ENCODE results near the gene FAM20A.
"Not testable (repeated sequence)": the region's sequence is repeated elsewhere in the genome, so short reads cannot be mapped to it uniquely, and the experiment has no call there.

Gene FAM20A

DNA sequence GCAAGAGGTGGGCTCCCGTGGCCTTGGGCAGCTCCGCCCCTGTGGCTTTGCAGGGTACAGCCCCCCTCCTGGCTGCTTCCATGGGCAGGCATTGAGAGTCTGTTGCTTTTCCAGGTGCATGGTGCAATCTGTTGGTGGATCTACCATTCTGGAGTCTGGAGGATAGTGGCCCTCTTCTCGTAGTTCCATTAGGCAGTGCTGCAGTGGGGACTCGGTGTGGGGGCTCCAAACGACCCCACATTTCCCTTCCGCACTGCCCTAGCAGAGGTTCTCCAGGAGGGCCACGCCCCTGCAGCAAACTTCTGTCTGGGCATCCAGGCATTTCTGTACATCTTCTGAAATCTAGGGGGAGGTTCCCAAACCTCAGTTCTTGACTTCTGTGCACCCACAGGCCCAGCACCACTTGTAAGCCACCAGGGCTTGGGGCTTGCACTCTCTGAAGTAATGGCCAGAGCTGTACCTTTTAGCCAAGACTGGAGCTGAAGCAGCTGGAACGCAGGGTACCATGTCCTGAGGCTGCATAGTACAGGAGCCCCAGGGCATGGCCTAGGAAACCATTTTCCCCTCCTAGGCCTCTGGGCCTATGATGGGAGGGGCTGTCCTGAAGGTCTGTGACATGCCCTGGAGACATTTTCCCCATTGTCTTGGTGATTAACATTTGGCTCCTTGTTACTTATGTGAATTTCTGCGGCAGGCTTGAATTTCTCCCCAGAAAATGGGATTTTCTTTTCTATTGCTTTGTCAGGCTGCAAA, 82.9 kb downstream of the FAM20A start:
- DNase-seq = no peak

GRCh38 chr17:68517605-68518004, 83.6 kb downstream of the FAM20A start:
- DNase-seq = not testable (repeated sequence)

GRCh38 chr17:68516732-68517131, 84.4 kb downstream of the FAM20A start:
- no peak for DNase-seq

DNA sequence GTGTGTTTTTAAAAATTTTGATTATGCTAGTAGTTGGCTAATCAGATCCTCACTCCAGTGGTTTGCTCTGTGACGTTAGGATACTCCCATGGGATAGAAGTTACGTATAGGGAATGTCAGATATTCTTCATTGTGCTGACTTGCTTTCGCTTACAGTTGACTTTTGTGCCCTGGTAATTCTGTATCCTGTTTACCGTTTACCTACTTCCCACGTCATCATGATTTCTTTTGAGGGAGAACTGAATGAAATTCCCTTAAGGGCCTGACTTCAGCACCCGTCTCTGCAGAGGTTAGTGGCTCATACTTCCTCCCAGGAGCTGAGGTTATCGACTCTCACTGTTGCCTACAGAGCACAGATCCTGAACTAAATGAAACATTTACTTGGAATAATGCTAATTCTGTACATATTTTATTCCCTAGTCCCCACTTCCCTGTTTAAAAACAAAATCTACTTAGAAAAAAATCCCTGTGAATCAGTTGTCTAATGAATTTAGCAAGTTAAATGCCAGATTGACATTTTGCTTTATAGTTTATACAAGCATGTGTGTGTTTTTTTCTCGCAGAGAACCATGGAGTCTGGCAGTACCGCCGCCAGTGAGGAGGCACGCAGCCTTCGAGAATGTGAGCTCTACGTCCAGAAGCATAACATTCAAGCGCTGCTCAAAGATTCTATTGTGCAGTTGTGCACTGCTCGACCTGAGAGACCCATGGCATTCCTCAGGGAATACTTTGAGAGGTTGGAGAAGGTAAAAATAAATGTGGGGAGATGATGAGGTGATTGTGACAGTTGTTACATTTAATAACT, 86.1 kb downstream of the FAM20A start:
- no peak for DNase-seq

DNA sequence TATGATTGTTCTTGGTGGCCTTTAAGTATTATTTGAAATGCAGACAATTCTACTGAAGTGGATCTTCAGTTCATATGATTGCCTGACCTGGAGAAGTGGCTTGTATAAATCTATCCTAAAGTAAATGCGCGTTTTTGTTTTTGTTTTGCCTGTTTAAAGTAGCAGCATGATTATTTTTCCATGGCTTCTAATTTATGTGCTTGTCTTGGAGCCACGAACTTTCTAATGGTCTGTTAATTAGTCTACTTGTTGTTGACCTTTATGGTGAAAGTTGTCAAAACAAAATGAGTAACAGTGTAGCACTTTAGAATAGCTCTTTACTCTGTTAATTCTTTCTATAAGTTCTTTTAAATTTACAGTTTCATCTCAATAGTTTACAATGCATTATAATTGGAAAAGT, 87.2 kb downstream of the FAM20A start:
- no peak for DNase-seq

- peak; percentile 17 for DNase-seq
Measured at GRCh38 chr17:68512960-68513474, 88.2 kb downstream of the FAM20A start.

GRCh38 chr17:68512247-68512959, 88.8 kb downstream of the FAM20A start, which contains the start of gene PRKAR1A:
Gene PRKAR1A (plus strand): TSS chr17:68512430. CDS start chr17:68515400, 2,970 bp downstream.
- DNase-seq = peak; percentile 92

- DNase-seq = peak; percentile 69
Measured at GRCh38 chr17:68511671-68512246, 89.4 kb downstream of the FAM20A start.

DNA sequence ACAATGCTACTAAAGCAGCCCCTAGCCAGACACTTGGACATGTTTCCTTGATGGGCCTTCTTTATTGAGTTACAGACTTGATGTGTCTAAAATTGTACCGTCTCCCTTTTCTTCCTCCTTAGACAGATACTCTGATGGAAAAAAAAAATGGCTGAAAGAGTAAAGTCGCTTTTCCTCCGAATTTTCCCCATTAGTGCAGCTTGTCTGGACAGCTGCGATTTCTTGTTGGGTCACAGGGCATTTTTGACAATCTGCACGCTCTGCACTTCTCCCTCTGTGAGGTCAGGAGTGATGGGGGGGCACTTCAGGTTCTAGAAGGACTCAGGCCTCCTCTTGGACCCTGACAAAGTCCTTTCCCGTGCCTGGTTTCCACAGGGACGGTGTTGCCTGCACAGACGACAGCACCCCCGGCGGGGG, 89.9 kb downstream of the FAM20A start:
- peak; percentile 11 for DNase-seq

- peak; percentile 30 for DNase-seq
Measured at GRCh38 chr17:68509141-68510057, 91.8 kb downstream of the FAM20A start.

DNA sequence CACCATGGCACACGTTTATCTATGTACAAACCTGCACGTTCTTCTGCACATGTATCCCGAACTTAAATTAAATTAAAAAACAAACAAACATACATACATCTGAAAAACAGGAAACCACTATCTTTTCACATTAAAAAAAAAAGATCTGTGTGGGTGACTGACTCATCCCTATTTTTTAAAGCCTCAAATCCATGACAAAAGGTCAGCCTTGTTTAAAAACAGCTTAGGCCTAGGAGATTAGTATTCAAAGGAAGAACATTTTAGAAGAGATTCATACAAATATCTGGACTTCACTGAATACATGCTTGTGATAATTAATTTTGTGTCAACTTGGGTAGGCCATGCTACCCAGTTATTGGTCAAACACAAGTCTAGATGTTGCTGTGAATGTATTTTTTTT, 93.6 kb downstream of the FAM20A start:
- no peak for DNase-seq

- DNase-seq = no peak
Measured at GRCh38 chr17:68505951-68506350, 95.2 kb downstream of the FAM20A start.

DNA sequence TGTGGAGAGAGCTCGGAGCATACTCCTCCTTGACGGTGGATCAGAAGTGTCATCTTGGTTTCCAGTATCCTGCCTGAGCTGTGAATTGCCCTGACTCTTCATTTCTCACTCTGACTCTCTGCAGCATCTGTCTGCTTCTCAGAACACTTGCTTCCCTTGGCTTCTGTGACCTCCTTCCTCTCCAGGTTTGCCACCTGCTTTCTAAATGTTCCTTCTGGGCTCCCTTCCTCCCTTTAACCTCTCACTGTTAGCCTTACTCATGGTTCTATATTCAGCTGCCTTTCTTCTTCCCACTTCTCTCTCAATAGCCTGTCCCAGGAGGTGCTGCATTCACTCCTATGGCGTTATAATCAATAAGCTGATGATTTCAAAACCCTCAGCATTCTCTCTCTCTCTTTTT, 100.1 kb downstream of the FAM20A start:
- DNase-seq = no peak

DNA sequence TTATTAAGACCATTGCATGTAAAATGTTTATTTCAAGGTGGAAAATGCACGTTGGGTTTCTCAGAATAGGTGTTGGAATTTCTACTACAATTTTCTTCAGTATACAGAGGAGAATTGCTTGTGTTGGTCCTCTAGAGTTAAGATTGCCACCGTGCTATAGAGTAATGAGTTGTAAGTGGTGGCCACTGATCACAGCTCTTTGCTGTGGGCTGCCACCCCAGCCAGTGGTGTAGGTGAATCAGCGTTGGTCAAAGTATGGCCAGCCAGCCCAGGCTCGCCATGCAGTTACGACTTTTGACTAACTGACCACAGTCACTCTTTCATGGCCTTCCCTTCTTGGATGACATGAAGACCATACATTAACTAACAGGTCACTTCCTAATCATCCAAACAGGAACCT, 101.6 kb downstream of the FAM20A start:
- no peak for DNase-seq

DNA sequence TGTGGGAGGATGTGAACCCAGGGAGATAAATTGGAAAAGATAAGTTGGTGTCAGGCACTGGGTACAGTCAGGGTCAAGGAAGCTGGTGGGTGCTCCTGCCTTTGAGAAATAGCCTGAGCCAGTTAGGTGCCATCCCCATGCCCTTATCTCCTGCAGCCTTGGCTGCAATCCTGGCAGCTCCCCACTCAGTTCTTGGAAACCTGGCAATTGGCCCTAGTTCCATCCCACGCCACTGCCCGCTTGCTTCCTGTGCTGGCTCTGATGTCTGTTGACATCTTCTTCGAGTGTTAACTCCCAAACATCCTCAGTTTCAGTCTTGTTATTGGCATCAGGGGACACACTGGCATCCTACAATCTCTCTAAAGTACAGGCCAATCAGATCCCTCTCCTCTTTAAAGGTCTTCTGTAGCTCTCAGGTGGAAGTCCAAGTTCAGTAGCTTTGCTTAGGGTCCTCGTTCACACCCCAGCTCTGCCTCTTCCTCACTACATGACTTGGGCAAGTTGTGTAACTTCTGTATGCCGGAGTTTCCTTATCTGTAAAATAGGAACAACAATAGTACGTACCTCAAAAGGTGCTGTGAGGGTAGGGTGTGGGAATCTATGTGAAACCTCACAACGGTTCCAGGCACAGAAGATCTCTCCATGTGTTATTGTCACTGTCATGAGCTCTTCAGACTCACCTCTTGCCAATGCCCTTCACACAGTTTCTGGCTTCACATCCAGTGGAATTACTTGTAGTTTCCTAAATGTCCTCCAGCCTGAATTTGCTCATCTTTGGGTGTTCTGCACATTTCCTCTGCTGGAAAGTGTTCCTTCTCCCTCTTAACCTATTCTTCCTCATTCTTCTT, 102.5 kb downstream of the FAM20A start:
- DNase-seq = peak; percentile 85

DNA sequence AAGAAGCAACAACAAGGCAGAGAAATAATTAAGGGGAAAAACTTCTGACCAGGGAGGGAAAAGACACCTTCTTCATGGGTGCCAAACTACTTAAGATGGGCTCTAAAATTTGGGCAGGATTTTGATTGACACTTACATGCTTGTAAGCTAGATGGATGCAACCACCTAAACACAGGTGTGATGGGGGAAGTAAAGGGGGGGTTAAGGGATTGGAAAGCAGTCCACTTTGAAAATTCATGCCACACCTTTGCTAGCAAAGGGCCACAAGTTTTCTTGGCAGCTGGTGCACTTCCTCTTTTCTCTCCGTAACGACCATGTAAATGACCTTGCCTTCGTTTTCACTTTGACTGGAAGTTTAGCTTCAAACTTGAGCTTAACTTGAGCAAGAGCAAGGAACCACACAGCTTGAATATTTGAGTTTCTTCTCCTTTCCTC, 103.3 kb downstream of the FAM20A start:
- peak; percentile 71 for DNase-seq

DNA sequence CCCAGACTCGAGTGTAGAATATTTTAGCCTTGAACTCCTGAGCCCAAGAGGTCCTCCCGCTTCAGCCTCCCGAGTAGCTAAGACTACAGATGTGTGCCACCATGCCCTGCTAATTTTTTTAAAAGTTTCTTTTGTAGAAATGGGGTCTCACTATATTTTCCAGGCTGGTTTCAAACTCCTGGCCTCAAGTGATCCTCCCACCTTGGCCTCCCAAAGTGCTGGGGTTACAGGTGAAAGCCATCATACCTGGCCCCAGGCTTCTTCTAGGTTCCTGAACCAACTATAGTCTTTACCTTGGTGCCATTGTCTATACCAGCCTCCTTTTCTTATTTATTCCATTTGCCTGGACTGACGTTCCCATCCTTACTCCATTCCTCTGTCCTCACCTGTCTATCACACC, 106.1 kb downstream of the FAM20A start:
- DNase-seq = no peak

- DNase-seq = not testable (repeated sequence)
Measured at GRCh38 chr17:68492394-68493054, 108.6 kb downstream of the FAM20A start.

- DNase-seq = peak; percentile 28
Measured at GRCh38 chr17:68491381-68492231, 109.6 kb downstream of the FAM20A start.

All from hematopoietic multipotent progenitor cell treated with erythropoietin and hydrocortisone succinate and interleukin-3 and kit ligand, for 8 days (in vitro differentiated cells).